Astrocyte of the spinal cord (primary cell): Measurements from ENCODE around the gene ZNF695.
A peak's percentile ranks its signal among the peaks of the same experiment; 100 is the strongest.
"Not testable (repeated sequence)": the region's sequence is repeated elsewhere in the genome, so short reads cannot be mapped to it uniquely, and the experiment has no call there.

Source experiments
- DNase-seq: peaks from one replicate; pipeline ENCODE4 v3.0.0; 2011; ENCODE audit warnings: low read depth, low spot score
- H3K4me3 ChIP-seq: 2 replicates; pipeline ENCODE4 v1.5.1; 2011; ENCODE audit warnings: low read depth, mild to moderate bottlenecking, low read length, moderate library complexity
- in situ Hi-C: cut with HindIII; loops from 2 replicates; pipeline ENCODE4 v1.10.0; 2017; ENCODE audit warnings: low sequenced_read_pairs
- TF ChIP-seq, protein P1 (sequence below): IDR thresholded peaks from 2 replicates; pipeline ENCODE4 v1.5.1; 2012; ENCODE audit warnings: low read depth, mild to moderate bottlenecking, low read length, inconsistent platforms

The ZNF695 gene

DNA sequence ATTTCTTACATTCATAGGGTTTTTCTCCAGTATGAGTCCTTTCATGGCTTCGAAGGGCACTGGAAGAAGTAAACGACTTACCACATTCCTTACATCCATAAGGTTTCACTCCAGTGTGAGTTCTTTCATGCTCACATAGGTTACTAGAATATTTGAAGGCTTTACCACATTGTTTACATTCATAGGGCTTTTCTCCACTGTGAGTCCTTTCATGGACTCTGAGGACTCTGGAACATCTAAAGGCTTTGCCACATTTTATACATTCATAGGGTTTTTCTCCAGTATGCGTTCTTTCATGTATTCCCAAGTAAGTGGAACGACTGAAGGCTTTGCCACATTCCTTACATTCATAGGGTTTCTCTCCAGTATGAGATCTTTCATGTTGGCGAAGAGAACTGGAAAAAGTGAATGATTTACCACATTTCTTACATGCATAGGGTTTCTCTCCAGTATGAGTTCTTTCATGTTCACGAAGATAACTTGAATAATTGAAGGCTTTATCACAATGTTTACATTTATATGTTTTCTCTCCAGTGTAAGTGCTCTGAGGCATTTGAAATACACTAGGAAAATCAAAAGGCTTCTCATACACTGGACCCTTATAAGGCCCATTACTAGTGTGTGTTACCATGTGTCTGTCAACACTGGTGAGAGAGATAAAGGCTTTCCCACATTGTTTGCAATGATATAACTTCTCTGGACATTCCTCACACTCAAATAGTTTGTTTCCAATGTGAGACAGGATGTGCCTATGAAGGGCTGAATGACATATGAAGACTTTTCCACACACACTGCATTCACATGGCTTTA, 29.9 kb upstream of the ZNF695 start:
- TF ChIP-seq, protein P1, sequence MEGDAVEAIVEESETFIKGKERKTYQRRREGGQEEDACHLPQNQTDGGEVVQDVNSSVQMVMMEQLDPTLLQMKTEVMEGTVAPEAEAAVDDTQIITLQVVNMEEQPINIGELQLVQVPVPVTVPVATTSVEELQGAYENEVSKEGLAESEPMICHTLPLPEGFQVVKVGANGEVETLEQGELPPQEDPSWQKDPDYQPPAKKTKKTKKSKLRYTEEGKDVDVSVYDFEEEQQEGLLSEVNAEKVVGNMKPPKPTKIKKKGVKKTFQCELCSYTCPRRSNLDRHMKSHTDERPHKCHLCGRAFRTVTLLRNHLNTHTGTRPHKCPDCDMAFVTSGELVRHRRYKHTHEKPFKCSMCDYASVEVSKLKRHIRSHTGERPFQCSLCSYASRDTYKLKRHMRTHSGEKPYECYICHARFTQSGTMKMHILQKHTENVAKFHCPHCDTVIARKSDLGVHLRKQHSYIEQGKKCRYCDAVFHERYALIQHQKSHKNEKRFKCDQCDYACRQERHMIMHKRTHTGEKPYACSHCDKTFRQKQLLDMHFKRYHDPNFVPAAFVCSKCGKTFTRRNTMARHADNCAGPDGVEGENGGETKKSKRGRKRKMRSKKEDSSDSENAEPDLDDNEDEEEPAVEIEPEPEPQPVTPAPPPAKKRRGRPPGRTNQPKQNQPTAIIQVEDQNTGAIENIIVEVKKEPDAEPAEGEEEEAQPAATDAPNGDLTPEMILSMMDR, result no peak
- no peak overlapping the region for H3K4me3 ChIP-seq
- no peak for DNase-seq
- in situ Hi-C loops, result no loop called here

DNA sequence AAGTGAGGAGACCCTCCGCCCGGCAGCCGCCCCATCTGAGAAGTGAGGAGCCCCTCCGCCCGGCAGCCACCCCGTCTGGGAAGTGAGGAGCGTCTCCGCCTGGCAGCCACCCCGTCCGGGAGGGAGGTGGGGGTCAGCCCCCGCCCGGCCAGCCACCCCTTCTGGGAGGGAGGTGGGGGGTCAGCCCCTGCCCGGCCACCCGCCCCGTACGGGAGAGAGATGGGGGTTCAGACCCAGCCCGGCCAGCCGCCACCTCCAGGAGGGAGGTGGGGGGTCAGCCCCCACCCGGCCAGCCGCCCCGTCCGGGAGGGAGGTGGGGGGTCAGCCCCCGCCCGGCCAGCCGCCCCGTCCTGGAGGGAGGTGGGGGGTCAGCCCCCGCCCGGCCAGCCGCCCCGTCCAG, 24.4 kb upstream of the ZNF695 start:
- in situ Hi-C loops, H3K4me3 ChIP-seq, DNase-seq: not testable (repeated sequence)

DNA sequence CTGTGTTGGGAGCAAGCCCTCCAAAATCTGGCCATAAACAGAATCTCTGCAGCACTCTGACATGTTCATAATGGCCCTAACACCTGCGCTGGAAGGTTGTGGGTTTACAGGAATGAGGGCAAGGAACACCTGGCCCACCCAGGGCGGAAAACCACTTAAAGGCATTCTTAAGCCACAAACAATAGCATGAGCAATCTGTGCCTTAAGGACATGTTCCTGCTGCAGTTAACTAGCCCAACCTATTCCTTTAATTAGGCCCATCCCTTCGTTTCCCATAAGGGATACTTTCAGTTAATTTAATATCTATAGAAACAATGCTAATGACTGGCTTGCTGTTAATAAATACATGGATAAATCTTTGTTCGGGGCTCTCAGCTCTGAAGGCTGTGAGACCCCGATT, 16.8 kb upstream of the ZNF695 start:
- DNase-seq, H3K4me3 ChIP-seq, in situ Hi-C loops: not testable (repeated sequence)

DNA sequence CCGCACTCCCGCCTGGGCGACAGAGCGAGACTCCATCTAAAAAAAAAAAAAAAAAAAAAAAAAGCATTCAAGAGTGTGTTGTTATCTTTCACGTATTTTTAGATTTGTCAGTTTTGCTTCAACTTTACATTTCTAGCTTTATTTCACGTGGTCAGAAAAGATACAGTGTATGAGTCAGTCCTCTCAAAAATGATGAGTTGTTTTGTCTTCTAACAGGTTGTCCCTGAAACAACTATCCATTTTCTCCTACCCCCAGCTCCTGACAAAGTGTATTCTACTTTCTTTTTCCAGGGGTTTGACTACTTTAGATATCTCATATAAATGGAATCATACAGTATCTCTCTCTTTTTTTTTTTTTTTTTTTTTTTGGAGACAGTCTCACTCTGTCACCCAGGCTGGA, 5.5 kb upstream of the ZNF695 start:
- TF ChIP-seq, protein P1, result no peak
- DNase-seq, result no peak
- in situ Hi-C loops, result no loop called here
- H3K4me3 ChIP-seq, result no peak overlapping the region

DNA sequence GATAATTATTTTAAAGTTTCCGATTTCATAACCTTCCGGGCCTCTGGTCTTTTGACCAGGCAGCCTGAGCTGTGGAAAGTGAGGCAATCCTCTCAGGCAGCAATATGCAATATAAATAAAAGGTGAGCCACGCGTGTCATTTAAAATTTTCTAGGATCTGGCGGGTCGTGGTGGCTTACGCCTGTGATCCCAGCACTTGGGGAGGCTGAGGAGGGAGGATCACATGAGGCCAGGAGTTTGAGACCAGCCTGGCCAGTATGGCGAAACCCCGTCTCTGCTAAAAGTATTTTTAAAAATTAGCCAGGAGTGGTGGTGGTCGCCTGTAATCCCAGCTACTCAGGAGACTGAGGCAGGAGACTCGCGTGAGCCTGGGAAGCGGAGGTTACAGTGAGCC, 546 bp upstream of the ZNF695 start:
- TF ChIP-seq, protein P1, result no peak
- DNase-seq, result no peak
- peak overlapping the region; percentile 86 for H3K4me3 ChIP-seq
- in situ Hi-C loops, result no loop called here

DNA sequence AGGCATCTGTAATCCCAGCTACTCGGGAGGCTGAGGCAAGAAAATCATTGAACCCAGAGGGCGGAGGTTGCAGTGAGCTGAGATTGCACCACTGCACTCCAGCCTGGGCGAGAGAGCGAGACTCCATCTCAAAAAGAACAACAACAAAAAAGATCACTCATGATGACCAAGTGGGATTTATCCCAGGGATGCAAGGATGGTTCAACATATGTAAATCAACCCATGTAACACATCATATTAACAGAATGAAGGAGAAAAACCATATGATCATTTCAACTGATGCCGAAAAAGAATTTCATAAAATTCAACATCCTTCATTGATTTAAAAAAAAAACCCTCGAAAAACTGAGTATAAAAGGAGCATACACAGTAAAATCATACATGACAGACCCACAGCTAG, 3.8 kb downstream of the ZNF695 start:
- H3K4me3 ChIP-seq, DNase-seq, in situ Hi-C loops: not testable (repeated sequence)

DNA sequence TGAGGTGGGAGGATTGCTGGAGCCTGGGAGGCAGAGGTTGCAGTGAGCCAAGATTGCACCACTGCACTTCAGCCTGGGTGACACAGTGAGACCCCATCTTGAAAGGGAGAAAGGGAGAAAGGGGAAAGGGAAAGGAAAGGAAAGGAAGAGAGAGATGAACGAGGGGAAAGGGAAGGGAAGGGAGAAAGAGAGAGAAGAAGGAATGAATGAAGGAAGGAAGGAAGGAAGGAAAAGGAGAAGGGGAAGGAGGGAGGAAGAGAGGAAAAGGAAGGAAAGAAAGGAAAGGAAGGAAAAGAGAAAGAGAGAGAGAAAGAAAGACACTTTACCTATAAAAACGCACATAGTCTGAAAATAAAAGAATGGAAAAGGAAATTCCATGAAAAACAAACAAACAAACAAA, 18.0 kb downstream of the ZNF695 start:
- DNase-seq, result no peak
- TF ChIP-seq, protein P1, result no peak
- H3K4me3 ChIP-seq, result no peak overlapping the region
- in situ Hi-C loops, result no loop called here

DNA sequence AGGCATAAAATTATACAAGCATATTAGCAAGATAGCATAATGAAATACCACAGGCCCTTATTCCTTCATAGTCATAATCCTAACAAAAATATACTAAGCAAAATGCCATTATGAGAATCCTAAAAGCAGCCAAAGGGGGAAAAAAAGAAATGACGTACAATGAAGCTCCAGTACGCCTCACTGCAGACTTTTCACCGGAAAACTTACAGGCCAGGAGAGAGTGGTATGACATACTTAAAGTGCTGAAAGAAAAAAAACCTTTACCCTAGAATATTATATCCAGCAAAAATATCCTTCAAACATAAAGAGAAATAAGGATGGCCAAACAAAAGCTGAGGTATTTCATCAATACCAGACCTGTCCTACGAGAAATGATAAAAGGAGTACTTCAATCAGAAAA, 19.5 kb downstream of the ZNF695 start:
- TF ChIP-seq, protein P1, result no peak
- no peak overlapping the region for H3K4me3 ChIP-seq
- in situ Hi-C loops, result no loop called here
- DNase-seq, result no peak
